ENCODE results near the gene WDR83.

The WDR83 gene

GRCh38 chr19:12667731-12668302 lies 1.2 kb downstream of the WDR83 start:
- TF ChIP-seq CTCF (IDR thresholded peaks at IDR 0.05; ENCODE audit: low read depth, low read length, missing control alignments): no peak
- DNase-seq (ENCODE audit: extremely low read depth, low read depth): no peak
- H3K4me3 ChIP-seq (replicated peaks; ENCODE audit: low read depth, low read length): peak overlapping the region; percentile 94

GRCh38 chr19:12668346-12668745 lies 1.7 kb downstream of the WDR83 start:
- DNase-seq (ENCODE audit: extremely low read depth, low read depth): no peak
- H3K4me3 ChIP-seq (replicated peaks; ENCODE audit: low read depth, low read length): peak overlapping the region; percentile 94
- no peak for TF ChIP-seq CTCF (IDR thresholded peaks at IDR 0.05; ENCODE audit: low read depth, low read length, missing control alignments)

GRCh38 chr19:12668932-12669269 lies 2.3 kb downstream of the WDR83 start:
- no peak for TF ChIP-seq CTCF (IDR thresholded peaks at IDR 0.05; ENCODE audit: low read depth, low read length, missing control alignments)
- H3K4me3 ChIP-seq (replicated peaks; ENCODE audit: low read depth, low read length): peak overlapping the region; percentile 94
- DNase-seq (ENCODE audit: extremely low read depth, low read depth): no peak

GRCh38 chr19:12669270-12670158 lies 2.9 kb downstream of the WDR83 start:
- TF ChIP-seq CTCF (IDR thresholded peaks at IDR 0.05; ENCODE audit: low read depth, low read length, missing control alignments): no peak

GRCh38 chr19:12670159-12670928 lies 3.7 kb downstream of the WDR83 start:
- DNase-seq (ENCODE audit: extremely low read depth, low read depth): no peak
- TF ChIP-seq CTCF (IDR thresholded peaks at IDR 0.05; ENCODE audit: low read depth, low read length, missing control alignments): no peak
- H3K4me3 ChIP-seq (replicated peaks; ENCODE audit: low read depth, low read length): peak overlapping the region; percentile 94

More at GRCh38 chr19:12669270-12670158, 2.9 kb downstream of the WDR83 start:
- DNase-seq (ENCODE audit: extremely low read depth, low read depth): peak; percentile 47
- peak overlapping the region; percentile 94 for H3K4me3 ChIP-seq (replicated peaks; ENCODE audit: low read depth, low read length)

GRCh38 chr19:12672744-12673143 lies 6.1 kb downstream of the WDR83 start:
- no peak for TF ChIP-seq CTCF (IDR thresholded peaks at IDR 0.05; ENCODE audit: low read depth, low read length, missing control alignments)
- DNase-seq (ENCODE audit: extremely low read depth, low read depth): no peak
- no peak overlapping the region for H3K4me3 ChIP-seq (replicated peaks; ENCODE audit: low read depth, low read length)
